ENCODE results near the gene GNAQ. TPM values are rescaled to one million over a fixed set of nuclear protein-coding genes. Genes with fewer than 3 reads are reported as not detected.
"Not testable (repeated sequence)": the region's sequence is repeated elsewhere in the genome, so short reads cannot be mapped to it uniquely, and the experiment has no call there.

The GNAQ gene
- total RNA-seq, 2 donors from 2014 or later, result 9.4 to 22.3 TPM

GRCh38 chr9:77872177-77872576 lies 159.4 kb downstream of the GNAQ start:
- DNase-seq (ENCODE audit: low spot score in 2 of 2) (no peak), ATAC-seq (no peak)
- Mint-ChIP-seq H3K36me3 (no peaks in the 10 kb centered on the region), H3K27ac (no peak overlapping the region), H3K9me3 (no peaks in the 10 kb centered on the region)

GRCh38 chr9:77871483-77871882 lies 160.1 kb downstream of the GNAQ start:
- H3K27ac Mint-ChIP-seq, result no peak overlapping the region
- DNase-seq (ENCODE audit: low spot score in 2 of 2), result no peak

DNA sequence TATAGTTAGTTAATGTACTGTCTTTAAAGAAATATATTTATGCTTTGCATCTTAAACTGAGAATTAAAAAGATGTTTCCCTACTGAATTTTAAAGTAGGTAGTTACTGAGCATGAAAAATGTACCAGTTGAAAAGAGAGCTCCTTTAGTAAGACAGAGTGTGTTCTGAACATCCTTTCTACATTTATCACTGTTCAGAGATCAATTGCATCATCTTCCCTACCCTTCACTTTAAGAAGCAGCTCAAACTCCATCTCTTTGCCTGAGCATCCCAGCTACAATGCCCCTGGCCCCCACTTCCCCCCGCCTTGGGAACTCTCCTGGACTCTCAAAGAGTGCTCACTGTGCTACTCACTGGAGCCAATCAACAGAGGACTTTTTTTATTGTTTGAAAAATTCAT lies 164.7 kb downstream of the GNAQ start:
- no peak for DNase-seq (ENCODE audit: low spot score in 2 of 2)
- Mint-ChIP-seq H3K27ac (no peak overlapping the region), H3K9me3 (peaks cover 11 to 25% of the 10 kb centered on the region in 2 donors), H3K36me3 (peaks cover 27 to 33% of the 10 kb centered on the region in 2 donors)
- ATAC-seq, result no peak

More at GRCh38 chr9:77871483-77871882, 160.1 kb downstream of the GNAQ start:
- no peak for ATAC-seq
- H3K9me3 Mint-ChIP-seq, result no peaks in the 10 kb centered on the region
- H3K36me3 Mint-ChIP-seq, result no peaks in the 10 kb centered on the region

DNA sequence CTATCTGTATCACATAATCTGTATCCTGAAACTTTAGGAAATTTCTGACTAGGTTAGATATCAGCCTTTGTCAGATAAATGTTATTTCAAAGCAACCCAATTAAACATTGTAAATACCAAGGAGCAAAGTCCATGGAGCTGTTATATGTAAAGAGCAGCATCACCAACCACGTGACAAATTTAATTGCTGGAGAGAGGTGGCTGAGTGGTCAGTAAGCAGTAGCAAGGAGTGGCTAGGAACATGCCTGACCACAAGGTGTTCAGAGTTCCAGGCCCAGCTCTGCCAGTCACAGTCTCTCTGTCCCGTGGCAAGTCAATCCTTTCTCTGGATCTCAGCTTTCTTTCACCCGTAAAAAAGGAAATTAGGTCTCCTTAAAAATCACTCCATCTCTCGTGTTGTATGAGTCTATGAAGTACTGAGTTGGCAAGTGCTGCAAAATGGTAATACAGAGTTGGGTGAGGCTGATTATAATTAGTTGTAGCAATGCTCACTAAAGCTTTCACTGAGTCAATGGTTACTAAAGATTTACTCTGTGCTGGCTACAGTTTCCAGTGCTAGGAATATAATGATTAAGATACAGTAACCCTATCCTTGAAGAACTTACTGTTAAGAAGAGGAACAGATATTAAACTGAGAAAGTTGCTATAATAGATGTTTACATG lies 166.1 kb downstream of the GNAQ start:
- Mint-ChIP-seq H3K36me3 (peaks cover 34 to 42% of the 10 kb centered on the region in 2 donors), H3K9me3 (peaks cover 14 to 30% of the 10 kb centered on the region in 2 donors), H3K27ac (no peak overlapping the region)
- ATAC-seq, result no peak
- DNase-seq (ENCODE audit: low spot score in 2 of 2), result no peak

GRCh38 chr9:77864211-77864889 lies 167.3 kb downstream of the GNAQ start:
- Mint-ChIP-seq H3K27ac (peak overlapping the region in 1 of 2 donors; percentile 88), H3K9me3 (peaks cover 14 to 30% of the 10 kb centered on the region in 2 donors), H3K36me3 (peaks cover 34 to 42% of the 10 kb centered on the region in 2 donors)
- ATAC-seq (no peak), DNase-seq (ENCODE audit: low spot score in 2 of 2) (no peak)

DNA sequence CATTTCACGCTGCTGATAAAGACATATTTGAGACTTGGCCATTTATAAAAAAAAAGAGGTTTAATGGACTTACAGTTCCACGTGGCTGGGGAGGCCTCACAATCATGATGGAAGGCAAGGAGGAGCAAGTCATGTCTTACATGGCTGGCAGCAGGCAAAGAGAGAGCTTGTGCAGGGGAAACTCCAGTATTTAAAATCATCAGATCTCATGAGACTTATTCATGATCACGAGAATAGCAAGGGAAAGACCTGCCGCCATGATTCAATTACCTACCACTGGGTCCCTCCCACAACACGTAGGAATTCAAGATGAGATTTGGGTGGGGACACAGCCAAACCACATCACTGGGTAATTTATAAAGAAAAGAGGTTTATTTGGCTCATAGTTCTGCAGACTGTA lies 168.0 kb downstream of the GNAQ start:
- not testable (repeated sequence) for DNase-seq (ENCODE audit: low spot score in 2 of 2); ATAC-seq
- H3K36me3 Mint-ChIP-seq, result peaks cover 38 to 42% of the 10 kb centered on the region in 2 donors
- H3K9me3 Mint-ChIP-seq, result peaks cover 19 to 35% of the 10 kb centered on the region in 2 donors
- H3K27ac Mint-ChIP-seq, result peak overlapping the region in 1 of 2 donors; percentile 37

GRCh38 chr9:77860953-77861352 lies 170.7 kb downstream of the GNAQ start:
- not testable (repeated sequence) for ATAC-seq; H3K27ac Mint-ChIP-seq; DNase-seq (ENCODE audit: low spot score in 2 of 2)
- peaks cover 21 to 37% of the 10 kb centered on the region in 2 donors for H3K9me3 Mint-ChIP-seq
- H3K36me3 Mint-ChIP-seq, result peaks cover 42 to 43% of the 10 kb centered on the region in 2 donors

GRCh38 chr9:77857513-77858259 lies 173.9 kb downstream of the GNAQ start:
- peaks cover 11 to 12% of the 10 kb centered on the region in 2 donors for H3K9me3 Mint-ChIP-seq
- H3K27ac Mint-ChIP-seq, result no peak overlapping the region
- ATAC-seq, result no peak

DNA sequence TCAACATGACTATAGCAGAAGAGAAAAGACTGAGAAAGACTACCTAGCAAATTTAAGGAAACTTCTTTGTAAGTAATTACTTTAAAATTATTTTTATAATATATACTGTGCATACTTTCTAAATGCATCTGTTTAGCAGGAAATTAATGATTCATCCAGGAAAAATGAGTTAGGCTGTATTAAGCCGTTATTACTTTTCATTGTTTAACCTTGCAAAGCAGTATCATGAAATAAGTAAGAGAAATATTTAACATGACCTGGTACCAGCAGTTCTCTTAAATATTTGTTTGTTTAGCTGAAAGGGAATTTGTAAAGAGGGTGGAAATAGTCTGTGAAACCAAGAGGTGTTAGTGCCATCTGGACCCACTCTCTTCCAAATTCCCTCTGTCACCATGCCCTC lies 175.0 kb downstream of the GNAQ start:
- H3K27ac Mint-ChIP-seq, result no peak overlapping the region
- H3K9me3 Mint-ChIP-seq, result peaks cover 11 to 12% of the 10 kb centered on the region in 2 donors

More at GRCh38 chr9:77857513-77858259, 173.9 kb downstream of the GNAQ start:
- no peak for DNase-seq (ENCODE audit: low spot score in 2 of 2)
- peaks cover 10 to 16% of the 10 kb centered on the region in 2 donors for H3K36me3 Mint-ChIP-seq

GRCh38 chr9:77854916-77855311 lies 176.7 kb downstream of the GNAQ start:
- ATAC-seq (no peak), DNase-seq (ENCODE audit: low spot score in 2 of 2) (no peak)
- H3K9me3 Mint-ChIP-seq, result peaks cover 7% of the 10 kb centered on the region in 2 donors
- H3K36me3 Mint-ChIP-seq, result peaks cover 0 to 9% of the 10 kb centered on the region in 2 donors
- no peak overlapping the region for H3K27ac Mint-ChIP-seq

More for the DNA sequence above, 175.0 kb downstream of the GNAQ start:
- DNase-seq (ENCODE audit: low spot score in 2 of 2), result no peak
- H3K36me3 Mint-ChIP-seq, result peaks cover 9 to 16% of the 10 kb centered on the region in 2 donors
- no peak for ATAC-seq

GRCh38 chr9:77854258-77854915 lies 177.2 kb downstream of the GNAQ start:
- peaks cover 7% of the 10 kb centered on the region in 2 donors for H3K9me3 Mint-ChIP-seq
- ATAC-seq (no peak), DNase-seq (ENCODE audit: low spot score in 2 of 2) (no peak)
- H3K36me3 Mint-ChIP-seq, result peaks cover 0 to 9% of the 10 kb centered on the region in 2 donors
- H3K27ac Mint-ChIP-seq, result no peak overlapping the region

- peaks cover 3% of the 10 kb centered on the region in 2 donors for H3K9me3 Mint-ChIP-seq
- H3K36me3 Mint-ChIP-seq, result peaks cover 0 to 5% of the 10 kb centered on the region in 2 donors
- DNase-seq (ENCODE audit: low spot score in 2 of 2) (no peak), ATAC-seq (no peak)
- no peak overlapping the region for H3K27ac Mint-ChIP-seq
Observed at GRCh38 chr9:77853716-77854115, 177.9 kb downstream of the GNAQ start.

DNA sequence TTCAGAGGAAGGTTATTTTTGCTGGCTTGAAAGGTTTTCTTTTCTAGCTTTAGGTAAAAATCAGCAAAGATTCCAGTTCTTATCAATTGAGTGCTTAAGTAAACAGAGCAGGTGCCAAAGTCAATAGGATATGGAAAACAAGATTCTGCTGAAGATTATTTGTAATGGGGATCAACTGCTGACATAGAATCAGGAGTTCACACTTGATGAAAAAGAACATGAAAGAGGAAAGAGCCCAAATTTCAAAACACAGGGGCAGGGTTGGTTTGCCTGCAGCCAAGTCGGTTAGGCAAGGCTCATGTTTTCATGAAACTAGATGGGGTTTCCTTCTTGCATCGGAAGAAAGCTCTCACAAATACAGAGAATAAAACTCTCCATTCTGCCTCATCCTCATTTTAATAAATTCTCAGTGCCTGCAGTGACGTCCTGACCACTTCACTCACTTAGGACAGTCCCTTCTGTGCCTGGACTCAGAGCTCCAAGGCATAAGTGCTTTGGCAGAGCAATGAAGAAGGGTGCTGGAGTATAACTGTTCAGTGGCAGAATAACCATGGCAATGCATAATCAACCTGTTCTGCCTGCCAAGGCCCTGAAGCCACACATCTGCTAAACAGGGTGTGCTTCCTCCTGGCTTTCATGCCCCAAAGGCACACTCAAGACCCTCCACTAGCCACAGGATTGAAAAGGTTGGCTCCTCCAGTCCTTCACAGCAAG lies 179.6 kb downstream of the GNAQ start:
- DNase-seq (ENCODE audit: low spot score in 2 of 2) (no peak), ATAC-seq (no peak)
- H3K9me3 Mint-ChIP-seq, result no peaks in the 10 kb centered on the region
- no peaks in the 10 kb centered on the region for H3K36me3 Mint-ChIP-seq
- H3K27ac Mint-ChIP-seq, result no peak overlapping the region

DNA sequence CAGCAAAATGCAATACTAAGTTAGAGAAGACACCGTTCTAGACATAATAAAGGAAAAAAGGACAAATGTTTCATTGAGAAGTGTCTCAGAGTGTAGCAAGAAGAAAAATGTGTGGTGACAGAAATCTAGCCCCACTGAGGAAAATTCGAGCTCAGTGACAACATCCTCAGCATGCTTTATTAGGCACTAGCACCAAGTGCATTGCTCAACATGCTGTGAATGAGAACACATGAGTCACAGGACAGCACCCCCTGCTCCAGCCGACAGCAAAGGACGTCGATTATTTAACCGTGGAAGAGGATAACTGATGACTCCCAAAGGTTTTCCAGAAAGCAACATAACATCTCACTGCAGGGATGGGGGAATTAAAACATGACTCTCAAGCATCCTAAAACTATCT lies 182.7 kb downstream of the GNAQ start:
- ATAC-seq, result no peak
- no peak for DNase-seq (ENCODE audit: low spot score in 2 of 2)
- Mint-ChIP-seq H3K36me3 (no peaks in the 10 kb centered on the region), H3K27ac (no peak overlapping the region), H3K9me3 (no peaks in the 10 kb centered on the region)

GRCh38 chr9:77848404-77848803 lies 183.2 kb downstream of the GNAQ start:
- DNase-seq (ENCODE audit: low spot score in 2 of 2) (no peak), ATAC-seq (no peak)
- no peaks in the 10 kb centered on the region for H3K9me3 Mint-ChIP-seq
- H3K27ac Mint-ChIP-seq, result no peak overlapping the region
- H3K36me3 Mint-ChIP-seq, result no peaks in the 10 kb centered on the region

DNA sequence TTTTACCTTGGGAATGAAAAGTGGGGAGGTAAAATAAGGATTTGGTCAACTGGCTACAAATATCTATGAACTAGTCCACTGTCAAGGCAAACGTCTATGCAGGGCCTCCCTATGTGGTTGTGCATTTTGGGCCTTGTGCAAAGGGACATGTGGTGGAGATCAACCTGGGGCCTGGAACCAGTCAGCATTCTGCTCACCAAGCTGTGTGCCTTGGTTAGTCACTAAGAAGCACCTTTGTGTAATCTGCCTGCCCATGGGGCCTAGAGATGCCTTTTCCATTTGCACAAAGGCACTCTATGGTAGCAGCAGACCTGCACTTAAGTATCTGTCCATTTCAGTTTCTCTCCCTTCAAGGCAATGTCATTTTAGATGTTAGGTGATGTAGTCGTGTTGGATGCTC lies 184.0 kb downstream of the GNAQ start:
- H3K27ac Mint-ChIP-seq, result no peak overlapping the region
- H3K9me3 Mint-ChIP-seq, result no peaks in the 10 kb centered on the region
- no peaks in the 10 kb centered on the region for H3K36me3 Mint-ChIP-seq
- DNase-seq (ENCODE audit: low spot score in 2 of 2) (no peak), ATAC-seq (no peak)

Measured in activated naive CD4-positive, alpha-beta T cell treated with anti-CD3 and anti-CD28 coated beads, Interleukin-2, amount 50 U/mL, for 72 hours (primary cell).